ENCODE measurements around the gene ARVCF.

ARVCF gene

DNA sequence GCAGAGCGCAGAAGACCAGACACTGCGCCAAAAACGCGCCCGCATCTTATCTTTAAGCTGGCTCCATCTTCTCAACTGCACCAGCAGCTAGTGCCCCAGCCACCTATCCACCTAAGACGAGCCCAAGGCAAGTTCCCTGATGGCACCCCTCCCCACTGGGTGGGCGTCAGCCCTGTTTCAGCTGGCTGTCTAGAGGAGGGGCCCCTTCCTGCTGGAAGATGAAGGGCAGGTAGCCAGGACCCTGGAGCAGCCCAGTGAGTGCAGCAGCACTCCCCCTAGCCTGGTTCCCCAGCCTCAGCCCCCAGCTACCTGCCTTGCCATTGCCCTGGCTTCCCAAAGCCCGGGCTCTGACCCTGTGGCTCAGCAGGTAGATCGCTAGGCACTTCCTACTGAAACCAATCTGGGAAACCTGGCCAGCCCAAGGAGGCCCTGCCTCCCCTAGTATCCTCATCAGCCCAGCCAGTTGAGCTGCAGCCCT, 28.3 kb downstream of the ARVCF start:
- ChIA-PET CTCF (interaction anchor here (1.0 to 1.7 kb wide), 2 partner anchors 25 to 256 kb away, joined by 3 to 5 read pairs; no protein-coding TSS in a partner anchor), POLR2A (interaction anchor here (1.0 kb wide), 1 partner anchor 27 kb away, joined by 5 read pairs; no protein-coding TSS in a partner anchor)
- no peaks in the 10 kb centered on the region for H3K9me3 ChIP-seq (ENCODE audit: control insufficient read depth, insufficient read depth, low read depth, low read length)
- TF ChIP-seq SALL2 (tag by site-specific recombination; IDR thresholded peaks at IDR 0.05; ENCODE audit: borderline replicate concordance) (no peak), KLF17 (tag by site-specific recombination; IDR thresholded peaks at IDR 0.05) (no peak), ZNF394 (tag by site-specific recombination; IDR thresholded peaks at IDR 0.05; ENCODE audit: borderline replicate concordance) (no peak), HOXA7 (CRISPR knock-in tag; IDR thresholded peaks at IDR 0.05; ENCODE audit: borderline replicate concordance) (no peak), ZNF121 (tag by site-specific recombination; IDR thresholded peaks at IDR 0.05) (no peak), RBAK (tag by site-specific recombination; IDR thresholded peaks at IDR 0.05) (no peak), WT1 (tag by site-specific recombination; IDR thresholded peaks at IDR 0.05) (no peak), ZNF707 (tag by site-specific recombination; IDR thresholded peaks at IDR 0.05) (no peak)
- H3K4me3 ChIP-seq (ENCODE audit: low read depth, low read length) = no peak overlapping the region
- no peak overlapping the region for H3K27ac ChIP-seq (ENCODE audit: extremely low read depth, low read depth, low read length)
- no peaks in the 10 kb centered on the region for H3K36me3 ChIP-seq (ENCODE audit: control insufficient read depth in 2 of 2, insufficient read depth in 1 of 2, low read length in 2 of 2)
- H3K4me1 ChIP-seq (ENCODE audit: control insufficient read depth, insufficient read depth, low read length) = peaks cover 14% of the 10 kb centered on the region

GRCh38 chr22:19987394-19988306, 29.0 kb downstream of the ARVCF start:
- Histone ChIP-seq H3K36me3 (ENCODE audit: control insufficient read depth in 2 of 2, insufficient read depth in 1 of 2, low read length in 2 of 2) (no peaks in the 10 kb centered on the region), H3K4me1 (ENCODE audit: control insufficient read depth, insufficient read depth, low read length) (peaks cover 14% of the 10 kb centered on the region), H3K27ac (ENCODE audit: extremely low read depth, low read depth, low read length) (no peak overlapping the region), H3K4me3 (ENCODE audit: low read depth, low read length) (no peak overlapping the region), H3K9me3 (ENCODE audit: control insufficient read depth, insufficient read depth, low read depth, low read length) (no peaks in the 10 kb centered on the region)
- TF ChIP-seq ZNF391 (tag by site-specific recombination; IDR thresholded peaks at IDR 0.05; ENCODE audit: borderline replicate concordance, low read depth) = no peak
- TF ChIP-seq ZSCAN23 (tag by site-specific recombination; IDR thresholded peaks at IDR 0.05) = no peak
- TF ChIP-seq KLF17 (tag by site-specific recombination; IDR thresholded peaks at IDR 0.05) = 0 out of 2 replicates have a peak, but pooled peaks have one; percentile 31
- TF ChIP-seq, protein P1, sequence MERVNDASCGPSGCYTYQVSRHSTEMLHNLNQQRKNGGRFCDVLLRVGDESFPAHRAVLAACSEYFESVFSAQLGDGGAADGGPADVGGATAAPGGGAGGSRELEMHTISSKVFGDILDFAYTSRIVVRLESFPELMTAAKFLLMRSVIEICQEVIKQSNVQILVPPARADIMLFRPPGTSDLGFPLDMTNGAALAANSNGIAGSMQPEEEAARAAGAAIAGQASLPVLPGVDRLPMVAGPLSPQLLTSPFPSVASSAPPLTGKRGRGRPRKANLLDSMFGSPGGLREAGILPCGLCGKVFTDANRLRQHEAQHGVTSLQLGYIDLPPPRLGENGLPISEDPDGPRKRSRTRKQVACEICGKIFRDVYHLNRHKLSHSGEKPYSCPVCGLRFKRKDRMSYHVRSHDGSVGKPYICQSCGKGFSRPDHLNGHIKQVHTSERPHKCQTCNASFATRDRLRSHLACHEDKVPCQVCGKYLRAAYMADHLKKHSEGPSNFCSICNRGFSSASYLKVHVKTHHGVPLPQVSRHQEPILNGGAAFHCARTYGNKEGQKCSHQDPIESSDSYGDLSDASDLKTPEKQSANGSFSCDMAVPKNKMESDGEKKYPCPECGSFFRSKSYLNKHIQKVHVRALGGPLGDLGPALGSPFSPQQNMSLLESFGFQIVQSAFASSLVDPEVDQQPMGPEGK (tag by site-specific recombination; IDR thresholded peaks at IDR 0.05) = peak; percentile 7; the same call in 1 of the 2 replicates
- TF ChIP-seq SP2 (tag by site-specific recombination; IDR thresholded peaks at IDR 0.05) = peak; percentile 30; the same call in 1 of the 2 replicates
- peak; percentile 76 for TF ChIP-seq ZNF398 (tag by site-specific recombination; IDR thresholded peaks at IDR 0.05)
- TF ChIP-seq PRDM10 (tag by site-specific recombination; IDR thresholded peaks at IDR 0.05) = peak; percentile 38; the same call in 1 of the 2 replicates
- TF ChIP-seq ZNF473 (tag by site-specific recombination; IDR thresholded peaks at IDR 0.05) = no peak
- no peak for TF ChIP-seq ZNF155 (tag by site-specific recombination; IDR thresholded peaks at IDR 0.05)
- no peak for TF ChIP-seq ZNF221 (tag by site-specific recombination; IDR thresholded peaks at IDR 0.05; ENCODE audit: borderline replicate concordance)
- TF ChIP-seq ZNF354C (tag by site-specific recombination; IDR thresholded peaks at IDR 0.05; ENCODE audit: borderline replicate concordance, low read depth) = no peak
- ChIA-PET CTCF (interaction anchor here (1.0 to 1.7 kb wide), 3 partner anchors 13 to 256 kb away, joined by 3 to 5 read pairs (median 3); no protein-coding TSS in a partner anchor), POLR2A (interaction anchor here (1.1 to 1.4 kb wide), 2 partner anchors 10 to 94 kb away, joined by 3 to 5 read pairs; no protein-coding TSS in a partner anchor)
